Activated naive CD4-positive, alpha-beta T cell treated with anti-CD3 and anti-CD28 coated beads, Interleukin-2, amount 50 U/mL, for 16 hours (primary cell): ENCODE data around the gene MYO18B.

ENCODE experiments used
- DNase-seq: peaks from one replicate; pipeline ENCODE4 v3.0.0-alpha.2; 2020

Gene MYO18B

GRCh38 chr22:25777870-25778269 lies 35.9 kb downstream of the MYO18B start:
- DNase-seq = no peak

- DNase-seq = no peak
Observed at GRCh38 chr22:25779426-25779825, 37.4 kb downstream of the MYO18B start.

DNA sequence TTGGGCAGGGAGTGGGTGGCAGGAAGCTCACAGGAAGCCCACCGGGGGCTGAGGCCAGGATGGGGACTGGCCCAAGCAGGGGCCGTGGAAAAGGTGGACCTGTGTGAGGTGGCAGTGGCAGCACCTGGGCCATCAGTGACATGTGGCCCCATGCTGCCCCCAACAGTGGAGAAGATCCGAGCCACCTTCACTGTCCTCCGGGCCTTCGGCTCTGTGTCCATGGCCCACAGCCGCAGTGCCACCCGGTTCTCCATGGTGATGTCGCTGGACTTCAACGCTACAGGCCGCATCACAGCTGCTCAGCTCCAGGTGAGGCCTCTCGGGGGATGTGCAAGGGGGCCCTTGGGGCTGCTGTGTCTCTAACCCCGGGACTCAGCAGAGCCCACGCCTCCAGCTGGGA lies 37.9 kb downstream of the MYO18B start:
- DNase-seq = no peak

- no peak for DNase-seq
Observed at GRCh38 chr22:25780673-25781072, 38.7 kb downstream of the MYO18B start.

GRCh38 chr22:25781801-25782200 lies 39.8 kb downstream of the MYO18B start:
- no peak for DNase-seq

- DNase-seq = no peak
Observed at GRCh38 chr22:25782831-25783230, 40.8 kb downstream of the MYO18B start.

DNA sequence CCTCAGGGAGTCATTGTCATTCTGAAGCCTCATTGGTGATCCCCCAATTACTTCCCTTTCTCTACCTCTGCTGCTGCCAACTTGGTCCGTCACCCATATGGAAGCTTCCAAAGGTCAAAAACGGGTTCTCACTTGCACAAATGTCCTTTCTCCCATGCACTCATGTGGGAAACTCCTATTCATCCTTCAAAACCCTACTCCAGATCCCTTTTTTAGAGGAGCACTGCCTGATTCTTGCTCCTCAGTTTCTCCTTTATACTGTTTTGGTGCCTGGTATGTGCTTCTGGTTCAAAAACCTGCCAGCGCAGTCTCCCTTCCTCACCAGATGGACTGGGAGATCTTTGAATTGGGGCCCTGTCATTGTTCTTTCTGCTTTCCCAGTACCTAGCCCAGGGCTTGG lies 41.9 kb downstream of the MYO18B start:
- no peak for DNase-seq

DNA sequence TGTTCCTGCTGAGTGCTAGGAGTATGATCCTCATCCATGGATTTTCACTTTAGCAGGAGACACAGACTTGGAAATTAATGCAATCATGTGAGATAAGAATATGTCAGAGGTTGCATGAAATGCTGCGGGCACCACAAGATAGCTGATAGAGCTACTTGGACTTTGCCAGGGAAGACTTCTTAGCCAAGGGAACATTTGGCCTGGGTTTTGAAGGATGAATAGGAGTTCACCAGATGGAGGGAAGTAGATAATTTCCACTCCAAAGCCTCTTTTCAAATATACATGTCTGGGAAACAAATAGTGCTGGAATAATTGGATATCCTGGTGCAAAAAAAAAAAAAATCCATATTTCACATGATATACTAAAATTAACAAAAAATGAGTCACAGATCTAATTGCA lies 44.2 kb downstream of the MYO18B start:
- no peak for DNase-seq

GRCh38 chr22:25791556-25791955 lies 49.6 kb downstream of the MYO18B start:
- DNase-seq = no peak

DNA sequence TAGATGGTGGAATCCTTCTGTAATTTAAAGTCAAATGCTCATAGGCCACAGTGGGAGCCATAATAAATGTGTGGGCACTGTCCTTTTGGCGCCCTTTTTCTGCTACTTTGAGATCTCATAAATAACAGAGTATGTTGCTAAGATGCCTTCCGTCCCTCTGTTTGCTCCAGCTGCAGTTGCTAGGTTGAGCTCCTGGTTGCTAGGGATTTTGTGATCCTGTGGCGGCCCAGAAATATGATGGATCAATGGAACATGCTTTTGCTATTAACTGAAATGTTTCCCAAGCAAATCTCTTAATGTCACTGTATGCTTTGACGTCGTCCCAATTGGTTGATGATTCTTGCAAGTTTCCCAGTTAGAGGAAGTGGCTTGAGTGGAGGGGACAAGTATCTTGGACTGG lies 53.5 kb downstream of the MYO18B start:
- no peak for DNase-seq

- no peak for DNase-seq
Observed at GRCh38 chr22:25797498-25798290, 55.7 kb downstream of the MYO18B start.

DNA sequence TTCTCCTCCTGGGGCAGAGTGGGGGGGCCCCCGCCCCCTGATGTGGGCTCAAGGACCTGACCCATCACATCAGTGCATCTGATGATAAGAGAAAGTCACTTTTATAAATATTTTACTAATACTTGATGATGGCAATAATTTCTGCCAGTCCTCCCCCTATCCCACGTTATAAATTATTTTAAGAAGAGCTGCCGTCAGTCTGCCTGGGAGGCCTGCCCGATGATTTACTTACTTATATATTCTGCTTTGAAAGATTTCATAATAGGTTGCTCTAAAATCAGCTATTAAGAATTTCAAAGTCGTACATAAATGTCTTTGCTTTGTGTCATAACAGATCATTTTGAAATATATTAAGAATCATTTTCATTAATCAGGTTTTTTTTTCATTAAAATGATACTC lies 58.8 kb downstream of the MYO18B start:
- no peak for DNase-seq

GRCh38 chr22:25802018-25802417 lies 60.0 kb downstream of the MYO18B start:
- no peak for DNase-seq

GRCh38 chr22:25804676-25805075 lies 62.7 kb downstream of the MYO18B start:
- no peak for DNase-seq

DNA sequence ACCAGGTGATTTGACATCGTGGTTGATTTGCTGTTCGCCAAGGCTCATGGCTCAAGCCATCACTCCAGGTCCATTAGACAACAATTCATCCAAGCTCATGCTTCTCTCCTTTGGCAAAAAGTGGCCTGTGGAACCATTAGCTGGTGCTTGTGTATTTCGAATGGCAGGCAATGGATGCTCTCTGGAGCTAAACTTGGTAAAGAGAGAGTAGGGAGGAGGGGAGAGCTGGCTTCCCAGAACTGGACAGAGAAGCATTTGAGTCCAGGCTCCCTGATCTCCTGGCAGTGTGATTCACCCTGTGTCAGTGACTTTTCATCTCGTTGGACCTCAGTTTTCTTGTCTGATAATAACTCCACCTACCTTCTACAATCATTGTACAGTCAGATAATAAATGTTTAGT lies 64.6 kb downstream of the MYO18B start:
- DNase-seq = no peak

DNA sequence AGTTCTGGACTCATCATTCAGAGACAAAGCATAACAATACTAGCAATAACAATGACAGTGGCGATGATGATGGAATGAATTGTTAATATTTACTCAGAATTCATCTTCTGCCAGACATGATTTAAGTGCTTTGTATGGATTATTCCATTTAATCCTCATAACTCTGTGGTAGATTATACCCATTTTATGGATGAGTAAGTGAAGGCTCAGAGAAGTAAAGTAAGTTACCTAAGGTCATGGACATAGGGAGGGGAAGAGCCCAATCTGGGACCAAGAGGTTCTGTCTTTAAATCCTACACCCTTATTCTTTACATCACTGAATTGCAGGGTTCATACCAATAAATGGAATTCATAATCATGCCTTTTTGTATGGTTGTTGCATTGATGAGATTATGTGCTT lies 72.7 kb downstream of the MYO18B start:
- no peak for DNase-seq

DNA sequence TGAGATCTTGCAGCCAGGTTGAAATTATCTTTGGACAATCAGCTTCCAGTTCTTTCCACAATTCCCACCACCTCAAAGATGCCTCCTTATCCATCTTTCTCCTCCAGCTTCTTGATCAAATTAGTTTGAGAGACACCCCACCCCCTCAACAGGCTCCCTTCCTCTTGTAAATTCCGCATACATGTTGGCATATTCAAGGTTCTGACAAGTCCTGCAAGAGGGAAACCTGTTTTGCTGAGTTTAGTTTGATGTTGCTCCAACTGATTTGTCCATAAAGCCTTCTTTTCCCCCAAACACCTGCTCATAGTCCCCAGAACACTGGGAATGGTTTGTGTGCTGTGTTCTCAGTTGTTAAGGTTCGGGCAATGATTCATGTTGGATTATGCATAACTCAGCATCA lies 73.6 kb downstream of the MYO18B start:
- no peak for DNase-seq

DNA sequence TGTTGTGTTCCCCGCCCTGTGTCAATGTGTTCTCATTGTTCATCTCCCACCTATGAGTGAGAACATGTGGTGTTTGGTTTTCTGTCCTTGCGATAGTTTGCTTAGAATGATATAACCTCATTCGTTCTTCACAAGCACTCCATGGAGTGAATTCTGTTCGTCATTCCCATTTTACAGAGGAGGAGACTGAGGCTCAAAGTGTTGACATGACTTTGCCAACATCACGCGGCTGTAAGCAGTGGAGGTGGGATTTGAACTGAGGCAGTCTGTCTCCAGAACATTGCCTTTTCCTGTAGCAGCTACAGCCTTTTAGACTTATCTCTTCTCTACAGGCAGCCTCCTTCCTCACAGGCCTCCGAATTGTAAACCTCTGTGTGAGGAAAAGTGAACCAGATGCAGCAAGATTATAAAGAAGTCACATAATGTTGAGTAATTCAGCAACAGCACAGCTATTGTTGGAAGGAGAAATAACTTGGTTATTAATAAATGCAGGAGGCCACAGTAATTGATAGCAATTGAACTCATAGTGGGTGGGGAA lies 74.6 kb downstream of the MYO18B start:
- DNase-seq = no peak

DNA sequence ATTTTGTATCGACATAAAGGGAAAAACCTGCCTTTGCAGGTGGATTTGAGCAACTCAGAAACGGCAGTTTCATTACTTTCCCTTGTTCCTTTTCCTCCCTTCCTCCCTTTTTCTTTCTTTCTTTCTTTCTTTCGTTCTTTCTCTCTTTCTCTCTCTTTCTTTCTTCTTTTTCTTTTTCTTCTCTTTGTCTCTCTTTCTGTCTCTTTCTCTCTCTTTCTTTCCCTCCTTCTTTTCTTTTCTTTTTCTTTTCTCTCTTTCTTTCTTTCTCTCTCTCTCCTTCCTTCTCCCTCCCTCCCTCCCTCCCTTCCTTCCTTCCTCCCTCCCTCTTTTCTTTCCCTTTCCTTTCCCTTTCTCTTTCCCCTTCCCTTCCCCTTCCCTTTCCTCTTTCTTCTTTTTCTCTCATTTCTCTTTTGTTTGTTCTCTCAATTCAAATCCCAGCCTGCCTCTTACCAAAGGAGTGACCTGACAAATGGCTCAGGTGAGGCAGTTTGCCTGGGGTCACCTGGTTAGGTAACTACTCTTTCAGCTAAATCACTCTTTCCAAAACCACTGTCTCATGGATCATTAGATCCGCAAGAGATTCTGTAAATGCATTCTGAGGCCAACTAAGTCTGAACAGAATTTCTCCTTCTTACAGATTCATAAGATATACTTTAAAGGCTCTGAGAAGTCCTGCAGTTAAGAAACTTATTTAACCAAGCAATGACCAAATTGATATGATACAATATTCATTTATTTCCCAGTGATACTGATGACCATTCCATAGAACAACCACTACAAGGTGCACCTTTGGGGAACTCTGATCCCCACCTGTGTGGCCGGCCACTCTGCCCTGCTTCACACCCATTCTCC lies 75.3 kb downstream of the MYO18B start:
- no peak for DNase-seq

GRCh38 chr22:25818541-25818940 lies 76.6 kb downstream of the MYO18B start:
- DNase-seq = no peak

DNA sequence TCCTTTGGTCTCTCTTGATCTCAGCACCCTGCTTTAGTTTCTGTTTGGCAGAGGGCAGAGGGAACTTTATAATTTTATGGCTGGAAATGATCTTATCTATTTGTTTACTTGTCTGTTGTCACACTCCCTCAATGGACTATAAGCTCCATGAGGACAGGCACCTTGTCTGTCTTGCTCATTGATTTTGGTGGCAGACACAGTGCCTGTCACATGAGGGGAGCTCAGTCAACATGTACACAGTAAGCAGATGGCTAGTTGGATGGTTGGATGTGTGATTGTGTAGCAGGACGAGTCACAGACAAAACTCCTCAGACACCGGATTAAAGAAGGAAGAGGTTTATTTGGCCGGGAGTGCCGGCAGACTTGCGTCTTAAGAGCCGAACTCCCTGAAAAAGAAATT lies 80.4 kb downstream of the MYO18B start:
- no peak for DNase-seq

DNA sequence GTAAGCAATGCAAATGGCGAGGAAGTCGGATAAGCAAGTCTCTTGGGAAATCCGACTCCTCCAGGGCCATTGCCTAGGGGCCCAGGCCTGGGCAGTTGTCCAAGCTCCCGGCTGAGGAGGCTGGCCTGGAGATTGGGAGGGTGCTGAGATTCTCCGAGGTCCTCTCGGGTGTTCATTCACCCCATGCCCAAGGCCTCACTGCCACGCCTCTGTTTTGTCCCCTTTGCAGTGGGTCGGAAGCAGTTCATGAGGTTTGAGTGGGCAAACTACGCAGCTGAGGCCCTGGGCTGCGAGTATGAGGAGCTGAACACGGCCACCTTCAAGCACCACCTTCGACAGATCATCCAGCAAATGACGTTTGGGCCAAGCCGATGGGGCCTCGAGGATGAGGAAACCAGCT lies 81.3 kb downstream of the MYO18B start:
- DNase-seq = no peak

GRCh38 chr22:25824828-25825423 lies 82.9 kb downstream of the MYO18B start:
- DNase-seq = no peak

- no peak for DNase-seq
Observed at GRCh38 chr22:25827415-25827814, 85.4 kb downstream of the MYO18B start.
